K562 (cell line): ENCODE measurements around the gene APOM. TPM values are rescaled to one million over a fixed set of nuclear protein-coding genes. Genes with fewer than 3 reads are reported as not detected.

Source experiments
- ATF6 ChIP-seq: sonication (generic); formaldehyde crosslinking; IDR thresholded peaks from 2 replicates; pipeline ENCODE4 v1.4.0; 2020; ENCODE audit warnings: mild to moderate bottlenecking, missing genetic modification reagents
- CBX2 ChIP-seq: fragments of 200-600 bp; sonication (generic); IDR thresholded peaks from one replicate; pipeline ENCODE4 v1.6.1; 2012; ENCODE audit warnings: mild to moderate bottlenecking, low read length, inconsistent platforms; ENCODE audit not compliant: insufficient read depth, poor library complexity, severe bottlenecking
- EP400 ChIP-seq: fragments of 450-650 bp; IDR thresholded peaks from 2 replicates; pipeline ENCODE4 v1.6.1; 2017; ENCODE audit warnings: antibody characterized with exemption, mild to moderate bottlenecking, moderate library complexity
- EWSR1 ChIP-seq: fragments of 450-650 bp; IDR thresholded peaks from 2 replicates; pipeline ENCODE4 v1.6.1; 2018; ENCODE audit warnings: borderline replicate concordance, mild to moderate bottlenecking, low read depth, moderate library complexity; ENCODE audit not compliant: partially characterized antibody
- FOXJ2 ChIP-seq: fragments of 200-800 bp; sonication (Bioruptor generic); IDR thresholded peaks from 2 replicates; pipeline ENCODE4 v1.6.1; 2016; ENCODE audit warnings: missing genetic modification characterization, missing compliant biosample characterization
- GTF2A2 ChIP-seq: IDR thresholded peaks from 2 replicates; pipeline ENCODE4 v1.6.1; 2016; ENCODE audit warnings: mild to moderate bottlenecking, missing genetic modification characterization, missing compliant biosample characterization
- HLTF ChIP-seq: fragments of 450-650 bp; IDR thresholded peaks from 2 replicates; pipeline ENCODE4 v1.6.1; 2016
- HNRNPL ChIP-seq: fragments of 200-400 bp; formaldehyde crosslinking; IDR thresholded peaks from 2 replicates; pipeline ENCODE4 v1.6.1; 2017; ENCODE audit warnings: low read depth, mild to moderate bottlenecking, low read length
- HNRNPLL ChIP-seq: fragments of 200-400 bp; formaldehyde crosslinking; IDR thresholded peaks from 2 replicates; pipeline ENCODE4 v1.6.1; 2017; ENCODE audit warnings: low read length, low read depth, mild to moderate bottlenecking; ENCODE audit not compliant: poor library complexity, severe bottlenecking
- HSF4 ChIP-seq: fragments of 250-450 bp; sonication (Bioruptor Pico); IDR thresholded peaks from 2 replicates; pipeline ENCODE4 v2.1.2; 2022; ENCODE audit warnings: mild to moderate bottlenecking, moderate library complexity, borderline replicate concordance
- IFI16 ChIP-seq: fragments of 250-450 bp; sonication (Bioruptor Pico); IDR thresholded peaks from 2 replicates; pipeline ENCODE4 v2.1.2; 2022; ENCODE audit warnings: mild to moderate bottlenecking, inconsistent platforms
- LARP7 ChIP-seq: fragments of 450-650 bp; IDR thresholded peaks from 2 replicates; pipeline ENCODE4 v1.6.1; 2016
- NFYB ChIP-seq: IDR thresholded peaks from 2 replicates; pipeline ENCODE4 v1.6.1; 2011; ENCODE audit warnings: mild to moderate bottlenecking, moderate library complexity; ENCODE audit not compliant: insufficient read length; ENCODE audit errors: extremely low read depth
- PHB2 ChIP-seq: fragments of 450-650 bp; IDR thresholded peaks from 2 replicates; pipeline ENCODE4 v1.6.1; 2017; ENCODE audit warnings: low read depth
- PKNOX1 ChIP-seq: fragments of 450-650 bp; IDR thresholded peaks from 2 replicates; pipeline ENCODE4 v1.6.1; 2016
- PML ChIP-seq: IDR thresholded peaks from 2 replicates; pipeline ENCODE4 v1.6.1; 2012; ENCODE audit warnings: low read length, inconsistent platforms
- POLR2A ChIP-seq: fragments of 450-650 bp; conservative IDR thresholded peaks from 2 replicates; pipeline ENCODE4 v1.6.1; 2016
- RFX5 ChIP-seq: IDR thresholded peaks from 2 replicates; pipeline ENCODE4 v1.6.1; 2011; ENCODE audit warnings: low read depth, mild to moderate bottlenecking, improper control_type of control experiment, low read length
- RUNX1 ChIP-seq: sonication (generic); IDR thresholded peaks from 2 replicates; pipeline ENCODE4 v1.6.1; 2016; ENCODE audit warnings: antibody characterized with exemption, low read depth
- SLC30A9 ChIP-seq: fragments of 250-450 bp; sonication (Bioruptor Pico); IDR thresholded peaks from 2 replicates; pipeline ENCODE4 v1.8.0; 2022; ENCODE audit warnings: mild to moderate bottlenecking, moderate library complexity
- SMAD1 ChIP-seq: fragments of 150-350 bp; IDR thresholded peaks from 2 replicates; pipeline ENCODE4 v1.6.1; 2014; ENCODE audit warnings: low read length, low read depth; ENCODE audit not compliant: partially characterized antibody
- SNRNP70 ChIP-seq: fragments of 200-400 bp; formaldehyde crosslinking; optimal IDR thresholded peaks from 2 replicates; pipeline ENCODE3; 2017; ENCODE audit warnings: low read depth, low read length
- SRSF1 ChIP-seq: fragments of 200-400 bp; formaldehyde crosslinking; IDR thresholded peaks from 2 replicates; pipeline ENCODE4 v1.6.1; 2017; ENCODE audit warnings: mild to moderate bottlenecking, low read depth, low read length, moderate library complexity
- SUPT5H ChIP-seq: fragments of 450-650 bp; IDR thresholded peaks from 2 replicates; pipeline ENCODE4 v1.6.1; 2016
- TBP ChIP-seq: optimal IDR thresholded peaks from 2 replicates; pipeline ENCODE3; 2011; ENCODE audit warnings: low read depth, low read length, improper control_type of control experiment
- ZFP91 ChIP-seq: sonication (generic); formaldehyde crosslinking; IDR thresholded peaks from 2 replicates; pipeline ENCODE4 v1.8.0; 2022; ENCODE audit warnings: mild to moderate bottlenecking, missing genetic modification reagents
- ZNF217 ChIP-seq: sonication (generic); formaldehyde crosslinking; IDR thresholded peaks from 2 replicates; pipeline ENCODE4 v1.8.0; 2022; ENCODE audit warnings: mild to moderate bottlenecking, missing genetic modification reagents
- polyA plus RNA-seq, 8 experiments: library from polyadenylated mRNA; depleted of rRNA in 4 of 8; stranded (reverse) in 5 of 8; unstranded in 3 of 8; fragments of >200 nt; fragmentation: Nextera tagmentation in 2 of 8; fragmentation: Illumina TruSeq in 1 of 8; extraction: Ambion mirVana in 2 of 8; extraction: Trizol in 1 of 8; gene quantifications; 2 replicates each; pipeline versions ENCODE4 v1.2.1 to v1.2.3, GENCODE V29; 2011 to 2014; ENCODE audit warnings: inconsistent platforms in 1 of 8, missing spikeins in 1 of 8
- total RNA-seq, 7 experiments: library from RNA; depleted of rRNA in 6 of 7; stranded (reverse); fragments of >200 nt in 6 of 7; fragmentation: Illumina TruSeq in 2 of 7; extraction: Trizol in 2 of 7; gene quantifications; 2 replicates each; pipeline versions ENCODE4 v1.2.1 to v1.2.3, GENCODE V29; 2011 to 2021; ENCODE audit warnings: low replicate concordance in 1 of 7

Gene APOM
- total and polyA plus RNA-seq, 9 of the 15 experiments (the other 6 are each of a cell fraction or from before 2014, with no cell fraction given) = 5.7 to 24.3 (median 10.4) TPM

- peak; percentile 35 for TF ChIP-seq TBP
- TF ChIP-seq HNRNPL = no peak
- TF ChIP-seq FOXJ2 (tag) = no peak
- no peak for TF ChIP-seq HLTF
- no peak for TF ChIP-seq SMAD1
- no peak for TF ChIP-seq NFYB
- TF ChIP-seq ZFP91 = peak; percentile 59; the same call in 1 of the 2 replicates
- no peak for TF ChIP-seq SLC30A9 (CRISPR knock-in tag)
- no peak for TF ChIP-seq PML
- TF ChIP-seq SNRNP70 = no peak
- TF ChIP-seq ZNF217 = no peak
- TF ChIP-seq PHB2 = no peak
- no peak for TF ChIP-seq RFX5
- TF ChIP-seq CBX2 = no peak
- no peak for TF ChIP-seq HSF4 (CRISPR knock-in tag)
- TF ChIP-seq SUPT5H = no peak
- peak; percentile 37; the same call in 1 of the 2 replicates for TF ChIP-seq ATF6
- TF ChIP-seq LARP7 = no peak
- no peak for TF ChIP-seq POLR2A
- TF ChIP-seq HNRNPLL = no peak
- no peak for TF ChIP-seq RUNX1
- TF ChIP-seq GTF2A2 = no peak
- no peak for TF ChIP-seq EP400
- no peak for TF ChIP-seq SRSF1
- peak; percentile 68; the same call in 1 of the 2 replicates for TF ChIP-seq IFI16 (CRISPR knock-in tag)
- TF ChIP-seq PKNOX1 = no peak
- no peak for TF ChIP-seq EWSR1
Measured at GRCh38 chr6:31659649-31660380, 4.1 kb downstream of the APOM start (continued).
